IPS-20b (cell line): Measurements from ENCODE around the gene RAB12.

Experiments
- H3K27ac ChIP-seq: one replicate; pipeline ENCODE4 v1.5.1; 2013; ENCODE audit warnings: low read length
- H3K27me3 ChIP-seq: 2 replicates; pipeline ENCODE4 v1.6.1; 2013; ENCODE audit warnings: mild to moderate bottlenecking, low read length, inconsistent platforms; ENCODE audit not compliant: insufficient read depth
- H3K36me3 ChIP-seq: 2 replicates; pipeline ENCODE4 v1.6.1; 2013; ENCODE audit warnings: low read depth, mild to moderate bottlenecking, inconsistent platforms, low read length, moderate library complexity; ENCODE audit not compliant: insufficient read depth
- H3K4me1 ChIP-seq: 2 replicates; pipeline ENCODE4 v1.6.1; 2013; ENCODE audit warnings: mild to moderate bottlenecking, control low read depth, inconsistent platforms, low read length, moderate library complexity; ENCODE audit not compliant: insufficient read depth
- H3K4me3 ChIP-seq: 2 replicates; pipeline ENCODE4 v1.5.1; 2013; ENCODE audit warnings: mild to moderate bottlenecking, low read length, inconsistent platforms
- H3K9ac ChIP-seq: 2 replicates; pipeline ENCODE4 v1.6.1; 2013; ENCODE audit warnings: low read depth, mild to moderate bottlenecking, inconsistent platforms, low read length, moderate library complexity
- H3K9me3 ChIP-seq: 2 replicates; pipeline ENCODE4 v1.6.1; 2013; ENCODE audit warnings: mild to moderate bottlenecking, low read depth, low read length, inconsistent platforms; ENCODE audit not compliant: insufficient read depth

RAB12 gene

GRCh38 chr18:8654503-8655451 is 45.5 kb downstream of the RAB12 start:
- no peaks in the 10 kb centered on the region for H3K9me3 ChIP-seq
- H3K4me3 ChIP-seq, result no peak overlapping the region

GRCh38 chr18:8656232-8656631 is 47.0 kb downstream of the RAB12 start:
- H3K27me3 ChIP-seq, result no peaks in the 10 kb centered on the region
- H3K9me3 ChIP-seq, result no peaks in the 10 kb centered on the region
- H3K4me3 ChIP-seq, result no peak overlapping the region
- peaks cover 8% of the 10 kb centered on the region; the same call in 1 of the 2 replicates for H3K4me1 ChIP-seq
- no peaks in the 10 kb centered on the region for H3K36me3 ChIP-seq
- no peak overlapping the region for H3K27ac ChIP-seq
- no peak overlapping the region for H3K9ac ChIP-seq

More at GRCh38 chr18:8654503-8655451, 45.5 kb downstream of the RAB12 start:
- Histone ChIP-seq H3K9ac (no peak overlapping the region), H3K27ac (no peak overlapping the region), H3K36me3 (no peaks in the 10 kb centered on the region), H3K27me3 (no peaks in the 10 kb centered on the region), H3K4me1 (peaks cover 3% of the 10 kb centered on the region; the same call in 1 of the 2 replicates)

- no peaks in the 10 kb centered on the region for H3K36me3 ChIP-seq
- no peak overlapping the region for H3K4me3 ChIP-seq
- H3K27me3 ChIP-seq, result no peaks in the 10 kb centered on the region
- H3K9me3 ChIP-seq, result no peaks in the 10 kb centered on the region
- H3K4me1 ChIP-seq, result peaks cover 15% of the 10 kb centered on the region
- H3K27ac ChIP-seq, result no peak overlapping the region
- H3K9ac ChIP-seq, result no peak overlapping the region
These were observed 48.0 kb downstream of the RAB12 start for GRCh38 chr18:8657050-8657820.

- no peaks in the 10 kb centered on the region for H3K27me3 ChIP-seq
- H3K27ac ChIP-seq, result no peak overlapping the region
- H3K4me1 ChIP-seq, result peaks cover 23% of the 10 kb centered on the region
- H3K4me3 ChIP-seq, result no peak overlapping the region
- no peaks in the 10 kb centered on the region for H3K36me3 ChIP-seq
- no peak overlapping the region for H3K9ac ChIP-seq
- no peaks in the 10 kb centered on the region for H3K9me3 ChIP-seq
These were observed 48.7 kb downstream of the RAB12 start for GRCh38 chr18:8657873-8658470.

GRCh38 chr18:8658858-8659485 is 49.7 kb downstream of the RAB12 start:
- H3K9ac ChIP-seq, result no peak overlapping the region
- H3K4me1 ChIP-seq, result peaks cover 24% of the 10 kb centered on the region
- H3K4me3 ChIP-seq, result no peak overlapping the region
- H3K36me3 ChIP-seq, result no peaks in the 10 kb centered on the region
- H3K9me3 ChIP-seq, result no peaks in the 10 kb centered on the region
- H3K27me3 ChIP-seq, result no peaks in the 10 kb centered on the region
- H3K27ac ChIP-seq, result no peak overlapping the region

GRCh38 chr18:8659609-8660242 is 50.5 kb downstream of the RAB12 start:
- no peak overlapping the region for H3K9ac ChIP-seq
- H3K4me1 ChIP-seq, result peaks cover 24% of the 10 kb centered on the region
- H3K27me3 ChIP-seq, result no peaks in the 10 kb centered on the region
- H3K27ac ChIP-seq, result no peak overlapping the region
- H3K36me3 ChIP-seq, result no peaks in the 10 kb centered on the region
- no peaks in the 10 kb centered on the region for H3K9me3 ChIP-seq
- no peak overlapping the region for H3K4me3 ChIP-seq

GRCh38 chr18:8660316-8660715 is 51.1 kb downstream of the RAB12 start:
- no peak overlapping the region for H3K27ac ChIP-seq
- peaks cover 22% of the 10 kb centered on the region for H3K4me1 ChIP-seq
- H3K4me3 ChIP-seq, result no peak overlapping the region
- H3K27me3 ChIP-seq, result no peaks in the 10 kb centered on the region
- H3K9me3 ChIP-seq, result no peaks in the 10 kb centered on the region
- H3K9ac ChIP-seq, result no peak overlapping the region
- no peaks in the 10 kb centered on the region for H3K36me3 ChIP-seq

- H3K9me3 ChIP-seq, result no peaks in the 10 kb centered on the region
- H3K4me1 ChIP-seq, result peaks cover 24% of the 10 kb centered on the region
- no peaks in the 10 kb centered on the region for H3K36me3 ChIP-seq
- H3K27me3 ChIP-seq, result no peaks in the 10 kb centered on the region
- H3K9ac ChIP-seq, result peak overlapping the region; percentile 30; the same call in 1 of the 2 replicates
- H3K4me3 ChIP-seq, result peak overlapping the region; percentile 51
- H3K27ac ChIP-seq, result peak overlapping the region; percentile 7
These were observed 52.7 kb downstream of the RAB12 start for GRCh38 chr18:8661754-8662559.

GRCh38 chr18:8662560-8663255 is 53.5 kb downstream of the RAB12 start:
- Histone ChIP-seq H3K9me3 (no peaks in the 10 kb centered on the region), H3K27ac (no peak overlapping the region), H3K9ac (no peak overlapping the region), H3K27me3 (no peaks in the 10 kb centered on the region), H3K4me1 (peaks cover 24% of the 10 kb centered on the region), H3K36me3 (no peaks in the 10 kb centered on the region), H3K4me3 (peak overlapping the region; percentile 21; the same call in 1 of the 2 replicates)

GRCh38 chr18:8667846-8668245 is 58.6 kb downstream of the RAB12 start:
- no peak overlapping the region for H3K9ac ChIP-seq
- no peak overlapping the region for H3K27ac ChIP-seq
- no peaks in the 10 kb centered on the region for H3K27me3 ChIP-seq
- no peaks in the 10 kb centered on the region for H3K36me3 ChIP-seq
- H3K4me1 ChIP-seq, result peaks cover 17% of the 10 kb centered on the region
- no peaks in the 10 kb centered on the region for H3K9me3 ChIP-seq
- no peak overlapping the region for H3K4me3 ChIP-seq
